ENCODE measurements around the gene PALD1. TPM values are rescaled to one million over a fixed set of nuclear protein-coding genes. Genes with fewer than 3 reads are reported as not detected.

PALD1 gene
- polyA plus RNA-seq, 2 of the 4 experiments (the other 2 are of a cell fraction), result 3.6 to 5.5 TPM

DNA sequence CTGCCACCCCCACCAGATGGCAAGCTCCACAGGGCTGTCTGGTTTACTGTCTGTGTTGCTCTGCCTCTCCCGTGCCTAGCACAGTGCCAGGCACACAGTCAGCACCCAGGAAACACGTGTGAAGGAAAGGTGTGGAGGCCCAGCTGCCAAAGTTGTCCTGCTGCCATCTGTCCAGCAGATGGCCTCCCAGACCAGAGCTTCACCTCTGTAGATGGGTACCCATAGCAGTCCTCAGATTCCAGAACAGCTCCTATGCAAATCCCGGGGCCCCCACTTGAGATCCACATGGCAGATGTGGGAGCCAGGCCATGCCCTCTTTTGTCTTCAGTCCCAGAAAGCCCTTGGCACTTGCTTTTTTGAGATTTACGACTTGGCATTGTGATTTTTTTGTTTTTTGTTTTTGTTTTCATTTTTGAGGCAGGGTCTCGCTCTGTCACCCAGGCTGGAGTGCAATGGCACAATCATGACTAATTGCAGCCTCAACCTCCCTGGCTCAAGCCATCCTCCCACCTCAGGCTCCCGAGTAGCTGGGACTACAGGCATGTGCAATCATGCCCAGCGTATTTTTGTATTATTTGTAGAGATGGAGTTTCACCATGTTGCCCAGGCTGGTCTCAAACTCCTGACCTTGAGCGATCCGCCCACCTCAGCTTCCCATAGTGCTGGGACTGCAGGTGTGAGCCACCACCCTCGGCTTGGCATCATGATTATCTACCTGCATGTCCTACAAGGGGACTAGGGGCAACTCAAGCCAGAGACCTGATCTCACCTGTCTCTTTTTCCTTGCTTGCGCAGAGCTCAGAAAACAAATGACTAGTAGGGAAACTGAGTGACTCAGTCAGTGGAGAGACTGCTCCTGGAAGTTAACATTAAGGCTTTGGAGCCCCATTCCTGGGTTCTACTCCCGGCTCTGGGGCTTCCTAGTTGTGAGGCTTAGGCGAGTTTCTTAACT is 16.9 kb upstream of the PALD1 start:
- no peak overlapping the region for H3K4me2 ChIP-seq
- CTCF ChIA-PET, result interaction anchor here (0.5 to 19.9 kb wide), 63 partner anchors 10 to 824 kb away, joined by 3 to 376 read pairs (median 4); partner anchors contain the start of genes EIF4EBP2, NODAL and PALD1
- H3K27ac ChIP-seq, result no peak overlapping the region
- H3K4me3 ChIP-seq, result no peak overlapping the region
- WGBS (ENCODE audit: missing lambda C conversion rate), result 32% methylated on average over 12 of the region's 13 CpGs
- DNase-seq (ENCODE audit: low read depth in 1 of 2, low spot score in 1 of 2), result peak; percentile 64 to 87
- no peak for TF ChIP-seq E2F6 (IDR thresholded peaks at IDR 0.05; ENCODE audit: borderline replicate concordance, low read depth)
- TF ChIP-seq HDAC2 (IDR thresholded peaks at IDR 0.05), result no peak
- no peak for TF ChIP-seq FOSB (CRISPR knock-in tag; IDR thresholded peaks at IDR 0.05)
- peak; percentile 88 to 92 for TF ChIP-seq RAD21 (conservative IDR thresholded peaks at IDR 0.05 in 1 of 2, IDR thresholded peaks at IDR 0.05 in 1 of 2)
- TF ChIP-seq, protein P1, sequence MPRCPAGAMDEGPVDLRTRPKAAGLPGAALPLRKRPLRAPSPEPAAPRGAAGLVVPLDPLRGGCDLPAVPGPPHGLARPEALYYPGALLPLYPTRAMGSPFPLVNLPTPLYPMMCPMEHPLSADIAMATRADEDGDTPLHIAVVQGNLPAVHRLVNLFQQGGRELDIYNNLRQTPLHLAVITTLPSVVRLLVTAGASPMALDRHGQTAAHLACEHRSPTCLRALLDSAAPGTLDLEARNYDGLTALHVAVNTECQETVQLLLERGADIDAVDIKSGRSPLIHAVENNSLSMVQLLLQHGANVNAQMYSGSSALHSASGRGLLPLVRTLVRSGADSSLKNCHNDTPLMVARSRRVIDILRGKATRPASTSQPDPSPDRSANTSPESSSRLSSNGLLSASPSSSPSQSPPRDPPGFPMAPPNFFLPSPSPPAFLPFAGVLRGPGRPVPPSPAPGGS (IDR thresholded peaks at IDR 0.05), result no peak
- TF ChIP-seq, protein P2, sequence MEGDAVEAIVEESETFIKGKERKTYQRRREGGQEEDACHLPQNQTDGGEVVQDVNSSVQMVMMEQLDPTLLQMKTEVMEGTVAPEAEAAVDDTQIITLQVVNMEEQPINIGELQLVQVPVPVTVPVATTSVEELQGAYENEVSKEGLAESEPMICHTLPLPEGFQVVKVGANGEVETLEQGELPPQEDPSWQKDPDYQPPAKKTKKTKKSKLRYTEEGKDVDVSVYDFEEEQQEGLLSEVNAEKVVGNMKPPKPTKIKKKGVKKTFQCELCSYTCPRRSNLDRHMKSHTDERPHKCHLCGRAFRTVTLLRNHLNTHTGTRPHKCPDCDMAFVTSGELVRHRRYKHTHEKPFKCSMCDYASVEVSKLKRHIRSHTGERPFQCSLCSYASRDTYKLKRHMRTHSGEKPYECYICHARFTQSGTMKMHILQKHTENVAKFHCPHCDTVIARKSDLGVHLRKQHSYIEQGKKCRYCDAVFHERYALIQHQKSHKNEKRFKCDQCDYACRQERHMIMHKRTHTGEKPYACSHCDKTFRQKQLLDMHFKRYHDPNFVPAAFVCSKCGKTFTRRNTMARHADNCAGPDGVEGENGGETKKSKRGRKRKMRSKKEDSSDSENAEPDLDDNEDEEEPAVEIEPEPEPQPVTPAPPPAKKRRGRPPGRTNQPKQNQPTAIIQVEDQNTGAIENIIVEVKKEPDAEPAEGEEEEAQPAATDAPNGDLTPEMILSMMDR (IDR thresholded peaks at IDR 0.05), result peak; percentile 84
- peak; percentile 55; the same call in 1 of the 2 replicates for TF ChIP-seq MAX (IDR thresholded peaks at IDR 0.05)
- TF ChIP-seq HES2 (IDR thresholded peaks at IDR 0.05), result no peak
- TF ChIP-seq, protein P3, sequence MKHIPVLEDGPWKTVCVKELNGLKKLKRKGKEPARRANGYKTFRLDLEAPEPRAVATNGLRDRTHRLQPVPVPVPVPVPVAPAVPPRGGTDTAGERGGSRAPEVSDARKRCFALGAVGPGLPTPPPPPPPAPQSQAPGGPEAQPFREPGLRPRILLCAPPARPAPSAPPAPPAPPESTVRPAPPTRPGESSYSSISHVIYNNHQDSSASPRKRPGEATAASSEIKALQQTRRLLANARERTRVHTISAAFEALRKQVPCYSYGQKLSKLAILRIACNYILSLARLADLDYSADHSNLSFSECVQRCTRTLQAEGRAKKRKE (CRISPR knock-in tag; IDR thresholded peaks at IDR 0.05; ENCODE audit: low read depth), result no peak
- TF ChIP-seq HOXB5 (CRISPR knock-in tag; IDR thresholded peaks at IDR 0.05), result no peak
- TF ChIP-seq SMC3 (IDR thresholded peaks at IDR 0.05), result peak; percentile 72
- TF ChIP-seq EHF (CRISPR knock-in tag; IDR thresholded peaks at IDR 0.05), result no peak
- ATAC-seq, result peak; percentile 88 to 91
- peak; percentile 28 for FAIRE-seq
- H3K4me1 ChIP-seq, result peaks cover 5% of the 10 kb centered on the region
- POLR2A ChIA-PET, result interaction anchor here (1.3 kb wide), 1 partner anchor 58 kb away, joined by 3 read pairs; the partner anchor contains the start of gene EIF4EBP2
- no peaks in the 10 kb centered on the region for H3K9me3 ChIP-seq

- no peak overlapping the region for H3K4me3 ChIP-seq
- 67% methylated on average over 1 of the region's 4 CpGs for WGBS (ENCODE audit: missing lambda C conversion rate)
- peaks cover 5% of the 10 kb centered on the region for H3K4me1 ChIP-seq
- peak in 1 of 2 experiments; percentile 21 for DNase-seq (ENCODE audit: low read depth in 1 of 2, low spot score in 1 of 2)
- ATAC-seq, result peak; percentile 17 to 32; a peak in 2 of 6 replicates
- no peak overlapping the region for H3K27ac ChIP-seq
- ChIA-PET CTCF (interaction anchor here (0.5 to 19.9 kb wide), 26 partner anchors 10 to 440 kb away, joined by 3 to 376 read pairs (median 8); partner anchors contain the start of genes NODAL and PALD1), POLR2A (interaction anchor here (1.3 kb wide), 1 partner anchor 58 kb away, joined by 3 read pairs; the partner anchor contains the start of gene EIF4EBP2)
- TF ChIP-seq NPAS2 (CRISPR knock-in tag; IDR thresholded peaks at IDR 0.05; ENCODE audit: borderline replicate concordance) (no peak), EP300 (IDR thresholded peaks at IDR 0.05) (no peak), ZNF302 (CRISPR knock-in tag; IDR thresholded peaks at IDR 0.05) (no peak), GATA3 (IDR thresholded peaks at IDR 0.05; ENCODE audit: borderline replicate concordance) (no peak), BHLHE40 (IDR thresholded peaks at IDR 0.05; ENCODE audit: low read depth, low read length) (no peak), RFX5 (IDR thresholded peaks at IDR 0.05) (peak; percentile 64; the same call in 1 of the 2 replicates)
- no peak overlapping the region for H3K4me2 ChIP-seq
- no peaks in the 10 kb centered on the region for H3K9me3 ChIP-seq
- FAIRE-seq, result no peak
Observed at GRCh38 chr10:70462349-70462984, 16.1 kb upstream of the PALD1 start.

Measured in A549 (cell line).